DMS 273 (cell line): ENCODE measurements around the gene PTPN1.

Source experiments
- DNase-seq: peaks from one replicate; lab custom pipeline; 2025; ENCODE audit not compliant: unreplicated experiment; lab: John Stamatoyannopoulos, UW

The PTPN1 gene

GRCh38 chr20:50572938-50573777, 63.0 kb downstream of the PTPN1 start:
- peak; percentile 96 for DNase-seq

GRCh38 chr20:50574108-50574507, 63.9 kb downstream of the PTPN1 start:
- no peak for DNase-seq

- DNase-seq = no peak
These were observed 64.4 kb downstream of the PTPN1 start for GRCh38 chr20:50574586-50574985.

- DNase-seq = peak; percentile 61
These were observed 65.9 kb downstream of the PTPN1 start for GRCh38 chr20:50575865-50576720.

GRCh38 chr20:50577175-50578018, 67.2 kb downstream of the PTPN1 start:
- DNase-seq = peak; percentile 77

GRCh38 chr20:50578061-50578777, 68.0 kb downstream of the PTPN1 start:
- no peak for DNase-seq

GRCh38 chr20:50578778-50579165, 68.6 kb downstream of the PTPN1 start:
- no peak for DNase-seq

GRCh38 chr20:50579511-50579910, 69.3 kb downstream of the PTPN1 start:
- no peak for DNase-seq

GRCh38 chr20:50580016-50580747, 70.0 kb downstream of the PTPN1 start:
- DNase-seq = peak; percentile 72

GRCh38 chr20:50580842-50581544, 70.8 kb downstream of the PTPN1 start:
- no peak for DNase-seq

GRCh38 chr20:50582092-50582491, 71.9 kb downstream of the PTPN1 start:
- no peak for DNase-seq

- no peak for DNase-seq
These were observed 72.5 kb downstream of the PTPN1 start for GRCh38 chr20:50582591-50583234.

GRCh38 chr20:50583442-50584150, 73.4 kb downstream of the PTPN1 start:
- DNase-seq = no peak

GRCh38 chr20:50584687-50585086, 74.5 kb downstream of the PTPN1 start:
- no peak for DNase-seq

GRCh38 chr20:50585214-50585613, 75.0 kb downstream of the PTPN1 start:
- no peak for DNase-seq

GRCh38 chr20:50585678-50586077, 75.5 kb downstream of the PTPN1 start:
- DNase-seq = no peak

- no peak for DNase-seq
These were observed 76.5 kb downstream of the PTPN1 start for GRCh38 chr20:50586531-50587232.
